ENCODE results near the gene APLP2. TPM values are rescaled to one million over a fixed set of nuclear protein-coding genes. Genes with fewer than 3 reads are reported as not detected.
A peak's percentile ranks its signal among the peaks of the same experiment; 100 is the strongest.

APLP2 gene
- total and polyA plus RNA-seq, 2 experiments from 2014 or later, result 322 to 362 TPM

- peaks cover 26% of the 10 kb centered on the region for H3K4me1 Mint-ChIP-seq
- no peak for DNase-seq (ENCODE audit: low spot score)
- Histone ChIP-seq H3K4me2 (peak overlapping the region; percentile 95), H4K20me1 (replicated peaks; ENCODE audit: insufficient read depth) (peaks cover 36% of the 10 kb centered on the region), H3K27me3 (ENCODE audit: insufficient read depth) (peaks cover 36% of the 10 kb centered on the region), H3K36me3 (ENCODE audit: insufficient read depth) (no peaks in the 10 kb centered on the region), H3K9me2 (ENCODE audit: insufficient read depth) (no peaks in the 10 kb centered on the region), H3K4me1 (ENCODE audit: insufficient read depth) (peaks cover 28% of the 10 kb centered on the region), H3F3A (replicated peaks; ENCODE audit: low read depth) (no peaks in the 10 kb centered on the region; the same call in 1 of the 2 replicates), H3K79me2 (replicated peaks; ENCODE audit: insufficient read depth) (peaks cover 58% of the 10 kb centered on the region), H2AFZ (no peak overlapping the region), H3K27ac (ENCODE audit: low read depth) (no peak overlapping the region), H3K4me3 (peak overlapping the region; percentile 74)
- peak overlapping the region; percentile 87 for H3K4me3 Mint-ChIP-seq
- no peak for TF ChIP-seq ETS1 (IDR thresholded peaks at IDR 0.05)
- no peak for TF ChIP-seq EZH2phosphoT487 (IDR thresholded peaks at IDR 0.05; ENCODE audit: unreplicated experiment)
- no peak for TF ChIP-seq ZNF114 (CRISPR knock-in tag; IDR thresholded peaks at IDR 0.05)
- no peaks in the 10 kb centered on the region; the same call in 1 of the 3 replicates for H3K36me3 Mint-ChIP-seq (ENCODE audit: low read depth)
- H3K27ac Mint-ChIP-seq, result no peak overlapping the region
- H3K9me3 Mint-ChIP-seq, result no peaks in the 10 kb centered on the region
- no peak for ATAC-seq
- H3K27me3 Mint-ChIP-seq (ENCODE audit: insufficient read depth, low read depth, poor library complexity), result peaks cover 28% of the 10 kb centered on the region
Measured at GRCh38 chr11:130071211-130071712, 1.6 kb downstream of the APLP2 start.

GRCh38 chr11:130074736-130075135, 5.0 kb downstream of the APLP2 start:
- Histone ChIP-seq H3K79me2 (replicated peaks; ENCODE audit: insufficient read depth) (peaks cover 93% of the 10 kb centered on the region), H3F3A (replicated peaks; ENCODE audit: low read depth) (no peaks in the 10 kb centered on the region), H3K27ac (ENCODE audit: low read depth) (no peak overlapping the region), H3K36me3 (ENCODE audit: insufficient read depth) (no peaks in the 10 kb centered on the region), H3K4me3 (no peak overlapping the region), H3K9me2 (ENCODE audit: insufficient read depth) (no peaks in the 10 kb centered on the region), H4K20me1 (replicated peaks; ENCODE audit: insufficient read depth) (peaks cover 58% of the 10 kb centered on the region), H3K27me3 (ENCODE audit: insufficient read depth) (peaks cover 14% of the 10 kb centered on the region), H3K4me1 (ENCODE audit: insufficient read depth) (peaks cover 24% of the 10 kb centered on the region), H3K4me2 (no peak overlapping the region), H2AFZ (no peak overlapping the region)
- Mint-ChIP-seq H3K27me3 (ENCODE audit: insufficient read depth, low read depth, poor library complexity) (peaks cover 9% of the 10 kb centered on the region), H3K4me3 (no peak overlapping the region), H3K27ac (no peak overlapping the region), H3K4me1 (peaks cover 29% of the 10 kb centered on the region), H3K9me3 (no peaks in the 10 kb centered on the region), H3K36me3 (ENCODE audit: low read depth) (no peaks in the 10 kb centered on the region; the same call in 1 of the 3 replicates)
- no peak for DNase-seq (ENCODE audit: low spot score)
- no peak for ATAC-seq
- TF ChIP-seq EZH2 (IDR thresholded peaks at IDR 0.05; ENCODE audit: low read depth, unreplicated experiment) (no peak), ZNF331 (CRISPR knock-in tag; IDR thresholded peaks at IDR 0.05; ENCODE audit: low read depth) (no peak), CTCF (conservative IDR thresholded peaks at IDR 0.05; ENCODE audit: low read depth in 2 of 2) (no peak), ETS1 (IDR thresholded peaks at IDR 0.05) (no peak), CREB1 (CRISPR knock-in tag; IDR thresholded peaks at IDR 0.05; ENCODE audit: low read depth) (no peak), JUNB (IDR thresholded peaks at IDR 0.05; ENCODE audit: unreplicated experiment) (no peak), ZNF114 (CRISPR knock-in tag; IDR thresholded peaks at IDR 0.05) (no peak), STAT1 (IDR thresholded peaks at IDR 0.05; ENCODE audit: unreplicated experiment) (no peak), NANOG (IDR thresholded peaks at IDR 0.05; ENCODE audit: borderline replicate concordance) (no peak), REST (IDR thresholded peaks at IDR 0.05; ENCODE audit: unreplicated experiment) (no peak), POLR2AphosphoS5 (IDR thresholded peaks at IDR 0.05; ENCODE audit: low read depth) (no peak), EZH2phosphoT487 (IDR thresholded peaks at IDR 0.05; ENCODE audit: unreplicated experiment) (no peak)

Measured in GM23338 (cell line).